ENCODE results near the gene BRD1.
"Not testable (repeated sequence)": the region's sequence is repeated elsewhere in the genome, so short reads cannot be mapped to it uniquely, and the experiment has no call there.

BRD1 gene

GRCh38 chr22:49852898-49853894 lies 25.5 kb upstream of the BRD1 start, which contains the start of gene ZBED4:
ZBED4 (plus strand) TSS chr22:49853844; CDS start chr22:49883663, 29,819 bp downstream.
- peak; percentile 98 for DNase-seq (ENCODE audit: low spot score)

- not testable (repeated sequence) for DNase-seq (ENCODE audit: low spot score)
These were observed 24.9 kb upstream of the BRD1 start for GRCh38 chr22:49852568-49852897.

GRCh38 chr22:49850959-49851802 lies 23.5 kb upstream of the BRD1 start:
- no peak for DNase-seq (ENCODE audit: low spot score)

- no peak for DNase-seq (ENCODE audit: low spot score)
These were observed 22.6 kb upstream of the BRD1 start for GRCh38 chr22:49850021-49850911.

GRCh38 chr22:49849161-49850020 lies 21.7 kb upstream of the BRD1 start:
- no peak for DNase-seq (ENCODE audit: low spot score)

- no peak for DNase-seq (ENCODE audit: low spot score)
These were observed 21.1 kb upstream of the BRD1 start for GRCh38 chr22:49848690-49849160.

- DNase-seq (ENCODE audit: low spot score) = no peak
These were observed 20.3 kb upstream of the BRD1 start for GRCh38 chr22:49847751-49848689.

- no peak for DNase-seq (ENCODE audit: low spot score)
These were observed 18.2 kb upstream of the BRD1 start for GRCh38 chr22:49845666-49846459.

GRCh38 chr22:49845241-49845640 lies 17.6 kb upstream of the BRD1 start:
- no peak for DNase-seq (ENCODE audit: low spot score)

- DNase-seq (ENCODE audit: low spot score) = peak; percentile 95
These were observed 11.4 kb upstream of the BRD1 start for GRCh38 chr22:49838771-49839717.

GRCh38 chr22:49833340-49834007 lies 5.8 kb upstream of the BRD1 start:
- DNase-seq (ENCODE audit: low spot score) = no peak

- no peak for DNase-seq (ENCODE audit: low spot score)
These were observed 1.6 kb upstream of the BRD1 start for GRCh38 chr22:49829044-49829853.

- DNase-seq (ENCODE audit: low spot score) = no peak
These were observed 909 bp upstream of the BRD1 start for GRCh38 chr22:49828599-49828965.

GRCh38 chr22:49827271-49827852 lies 311 bp downstream of the BRD1 start:
- DNase-seq (ENCODE audit: low spot score) = no peak

- no peak for DNase-seq (ENCODE audit: low spot score)
These were observed 936 bp downstream of the BRD1 start for GRCh38 chr22:49826603-49827270.
